Mesendoderm (in vitro differentiated cells): ENCODE results near the gene GLP1R. TPM values are rescaled to one million over a fixed set of nuclear protein-coding genes. Genes with fewer than 3 reads are reported as not detected.

ENCODE experiments used
- DNase-seq: peaks from one replicate; pipeline ENCODE4 v3.0.0; 2013
- H2AK5ac ChIP-seq: 2 replicates; pipeline ENCODE4 v1.6.1; 2013; ENCODE audit warnings: low read length, inconsistent platforms
- H2BK120ac ChIP-seq: 2 replicates; pipeline ENCODE4 v1.6.1; 2013; ENCODE audit warnings: low read depth, mild to moderate bottlenecking, low read length, moderate library complexity, mixed read lengths
- H2BK15ac ChIP-seq: replicated peaks from 2 replicates; pipeline ENCODE4 v1.6.1; 2013; ENCODE audit warnings: low read depth, mild to moderate bottlenecking, moderate library complexity
- H2BK5ac ChIP-seq: 2 replicates; pipeline ENCODE4 v1.6.1; 2013; ENCODE audit warnings: low read length, inconsistent platforms
- H3K18ac ChIP-seq: 2 replicates; pipeline ENCODE4 v1.6.1; 2013; ENCODE audit warnings: mild to moderate bottlenecking, low read length, mixed read lengths
- H3K23ac ChIP-seq: one replicate; pipeline ENCODE4 v1.6.1; 2013; ENCODE audit warnings: low read length
- H3K27ac ChIP-seq: 2 replicates; pipeline ENCODE4 v1.5.1; 2013; ENCODE audit warnings: low read depth, mild to moderate bottlenecking, inconsistent platforms, low read length, moderate library complexity
- H3K27me3 ChIP-seq: 2 replicates; pipeline ENCODE4 v1.6.1; 2013; ENCODE audit warnings: low read length, control low read depth, mild to moderate bottlenecking, inconsistent platforms; ENCODE audit not compliant: insufficient read depth, poor library complexity
- H3K36me3 ChIP-seq: 2 replicates; pipeline ENCODE4 v1.6.1; 2013; ENCODE audit warnings: low read length, inconsistent platforms; ENCODE audit not compliant: control insufficient read depth, insufficient read depth
- H3K4ac ChIP-seq: one replicate; pipeline ENCODE4 v1.6.1; 2013; ENCODE audit warnings: low read depth, mild to moderate bottlenecking, low read length, moderate library complexity
- H3K4me1 ChIP-seq: 2 replicates; pipeline ENCODE4 v1.6.1; 2013; ENCODE audit warnings: low read depth, low read length, inconsistent platforms; ENCODE audit not compliant: control insufficient read depth
- H3K4me2 ChIP-seq: 2 replicates; pipeline ENCODE4 v1.6.1; 2013; ENCODE audit warnings: low read length
- H3K4me3 ChIP-seq: 2 replicates; pipeline ENCODE4 v1.5.1; 2013; ENCODE audit warnings: mild to moderate bottlenecking, low read length
- H3K56ac ChIP-seq: one replicate; pipeline ENCODE4 v1.6.1; 2013; ENCODE audit warnings: low read length
- H3K79me1 ChIP-seq: 2 replicates; pipeline ENCODE4 v1.6.1; 2013; ENCODE audit warnings: low read length, inconsistent platforms
- H3K79me2 ChIP-seq: 2 replicates; pipeline ENCODE4 v1.6.1; 2013; ENCODE audit warnings: mild to moderate bottlenecking, low read length; ENCODE audit not compliant: control insufficient read depth, insufficient read depth
- H3K9ac ChIP-seq: 2 replicates; pipeline ENCODE4 v1.6.1; 2013; ENCODE audit warnings: low read length, inconsistent platforms
- H4K5ac ChIP-seq: one replicate; pipeline ENCODE4 v1.6.1; 2013; ENCODE audit warnings: low read length
- H4K8ac ChIP-seq: one replicate; pipeline ENCODE4 v1.6.1; 2013; ENCODE audit warnings: low read depth, mild to moderate bottlenecking, control low read depth, low read length, moderate library complexity
- WGBS: extraction: QIAGEN DNeasy Blood & Tissue Kit; methylation state at CpG from one replicate; pipeline ENCODE4 v1.1.7; 2013; ENCODE audit warnings: low lambda C conversion rate, missing lambda C conversion rate; ENCODE audit not compliant: insufficient coverage; ENCODE audit errors: extremely low coverage; 5-methylcytosine and 5-hydroxymethylcytosine counted together
- polyA plus RNA-seq, 2 experiments: library from polyadenylated mRNA; stranded (reverse); fragments of 200-250 nt; gene quantifications; one replicate each; pipeline ENCODE4 v1.2.3, GENCODE V29; 2013

Gene GLP1R
- polyA plus RNA-seq (2013, experiment 1 of 2) = 0.31 TPM
- polyA plus RNA-seq (2013, experiment 2 of 2) = 0.39 TPM

GRCh38 chr6:39048481-39049399, at the start of gene GLP1R:
Gene GLP1R, plus strand, starts transcription at chr6:39048781. Its CDS starts 60 bp downstream, at chr6:39048841.
- Histone ChIP-seq H3K79me2 (no peaks in the 10 kb centered on the region), H3K79me1 (no peaks in the 10 kb centered on the region), H3K27ac (no peak within 1 kb of the TSS), H3K36me3 (no peaks in the 10 kb centered on the region), H3K18ac (no peak within 1 kb of the TSS), H3K4me3 (peak within 1 kb of the TSS; percentile 23), H2BK5ac (no peak within 1 kb of the TSS), H3K23ac (no peak within 1 kb of the TSS), H4K8ac (no peak within 1 kb of the TSS), H4K5ac (no peak within 1 kb of the TSS), H3K9ac (peak within 1 kb of the TSS; percentile 59), H2BK15ac (no peak within 1 kb of the TSS), H3K4me2 (peak within 1 kb of the TSS; percentile 80), H3K56ac (peak within 1 kb of the TSS; percentile 73), H2BK120ac (no peak within 1 kb of the TSS), H2AK5ac (no peak within 1 kb of the TSS), H3K4ac (no peak within 1 kb of the TSS), H3K27me3 (peaks cover 3% of the 10 kb centered on the region), H3K4me1 (peaks cover 3% of the 10 kb centered on the region)
- no peak for DNase-seq
- no CpG with 5 or more reads among the region's 74 CpGs for WGBS

- H3K4me1 ChIP-seq = peaks cover under 1% of the 10 kb centered on the region
- H3K4me3 ChIP-seq = no peak overlapping the region
- no peaks in the 10 kb centered on the region for H3K79me1 ChIP-seq
- no peaks in the 10 kb centered on the region for H3K36me3 ChIP-seq
- H3K9ac ChIP-seq = no peak overlapping the region
- no peak overlapping the region for H3K4ac ChIP-seq
- no CpG with 5 or more reads among the region's 3 CpGs for WGBS
- H3K4me2 ChIP-seq = no peak overlapping the region
- no peak overlapping the region for H2AK5ac ChIP-seq
- no peak overlapping the region for H3K23ac ChIP-seq
- no peak overlapping the region for H2BK120ac ChIP-seq
- no peaks in the 10 kb centered on the region for H3K27me3 ChIP-seq
- no peak overlapping the region for H4K8ac ChIP-seq
- H3K56ac ChIP-seq = no peak overlapping the region
- H4K5ac ChIP-seq = no peak overlapping the region
- H3K27ac ChIP-seq = no peak overlapping the region
- no peaks in the 10 kb centered on the region for H3K79me2 ChIP-seq
- DNase-seq = peak; percentile 58
- no peak overlapping the region for H3K18ac ChIP-seq
- H2BK5ac ChIP-seq = no peak overlapping the region
- no peak overlapping the region for H2BK15ac ChIP-seq
These were observed 45.5 kb upstream of the GLP1R start for GRCh38 chr6:39003072-39003471.

- DNase-seq = no peak
- no peak overlapping the region for H4K8ac ChIP-seq
- no peak overlapping the region for H3K27ac ChIP-seq
- no peaks in the 10 kb centered on the region for H3K79me1 ChIP-seq
- H2BK15ac ChIP-seq = no peak overlapping the region
- H3K79me2 ChIP-seq = no peaks in the 10 kb centered on the region
- no peak overlapping the region for H3K4ac ChIP-seq
- no peaks in the 10 kb centered on the region for H3K36me3 ChIP-seq
- H3K56ac ChIP-seq = no peak overlapping the region
- H3K27me3 ChIP-seq = no peaks in the 10 kb centered on the region
- no peak overlapping the region for H2BK120ac ChIP-seq
- H2AK5ac ChIP-seq = no peak overlapping the region
- no peak overlapping the region for H2BK5ac ChIP-seq
- no peak overlapping the region for H3K4me2 ChIP-seq
- H3K4me1 ChIP-seq = peaks cover 4% of the 10 kb centered on the region
- H3K23ac ChIP-seq = no peak overlapping the region
- H3K4me3 ChIP-seq = no peak overlapping the region
- H3K9ac ChIP-seq = no peak overlapping the region
- no peak overlapping the region for H4K5ac ChIP-seq
- no peak overlapping the region for H3K18ac ChIP-seq
- no CpG with 5 or more reads among the region's 1 CpG for WGBS
These were observed 45.1 kb upstream of the GLP1R start for GRCh38 chr6:39003492-39003891.

- H3K27me3 ChIP-seq = no peaks in the 10 kb centered on the region
- no peak overlapping the region for H4K5ac ChIP-seq
- no peak overlapping the region for H2BK15ac ChIP-seq
- H2BK120ac ChIP-seq = no peak overlapping the region
- no peak for DNase-seq
- H3K4ac ChIP-seq = no peak overlapping the region
- H3K79me2 ChIP-seq = no peaks in the 10 kb centered on the region
- H3K4me1 ChIP-seq = peaks cover 4% of the 10 kb centered on the region
- H3K4me3 ChIP-seq = no peak overlapping the region
- H4K8ac ChIP-seq = no peak overlapping the region
- H3K36me3 ChIP-seq = no peaks in the 10 kb centered on the region
- H3K27ac ChIP-seq = no peak overlapping the region
- no peak overlapping the region for H2BK5ac ChIP-seq
- no peak overlapping the region for H3K56ac ChIP-seq
- H3K4me2 ChIP-seq = no peak overlapping the region
- no CpG with 5 or more reads among the region's 2 CpGs for WGBS
- no peaks in the 10 kb centered on the region for H3K79me1 ChIP-seq
- no peak overlapping the region for H2AK5ac ChIP-seq
- H3K23ac ChIP-seq = no peak overlapping the region
- no peak overlapping the region for H3K18ac ChIP-seq
- no peak overlapping the region for H3K9ac ChIP-seq
These were observed 43.8 kb upstream of the GLP1R start for GRCh38 chr6:39004801-39005200.

- H3K23ac ChIP-seq = no peak overlapping the region
- no peak overlapping the region for H3K56ac ChIP-seq
- peaks cover 4% of the 10 kb centered on the region for H3K4me1 ChIP-seq
- no peak overlapping the region for H3K4me3 ChIP-seq
- H3K27me3 ChIP-seq = no peaks in the 10 kb centered on the region
- no peak for DNase-seq
- no peak overlapping the region for H3K18ac ChIP-seq
- H3K9ac ChIP-seq = no peak overlapping the region
- H3K79me1 ChIP-seq = no peaks in the 10 kb centered on the region
- H3K79me2 ChIP-seq = no peaks in the 10 kb centered on the region
- no peak overlapping the region for H2BK5ac ChIP-seq
- no peak overlapping the region for H2AK5ac ChIP-seq
- H4K8ac ChIP-seq = no peak overlapping the region
- H2BK120ac ChIP-seq = no peak overlapping the region
- H3K4me2 ChIP-seq = no peak overlapping the region
- H3K27ac ChIP-seq = no peak overlapping the region
- H2BK15ac ChIP-seq = no peak overlapping the region
- no peak overlapping the region for H3K4ac ChIP-seq
- no peaks in the 10 kb centered on the region for H3K36me3 ChIP-seq
- no peak overlapping the region for H4K5ac ChIP-seq
- WGBS = no CpG with 5 or more reads among the region's 3 CpGs
These were observed 42.8 kb upstream of the GLP1R start for GRCh38 chr6:39005774-39006173.
